Prostate gland (tissue), 2 donors: ENCODE results near the gene KCNT2. TPM values are rescaled to one million over a fixed set of nuclear protein-coding genes. Genes with fewer than 3 reads are reported as not detected.

ENCODE experiments used
- DNase-seq: peaks from one replicate; pipeline ENCODE4 v3.0.0-alpha.2; 2019; ENCODE audit warnings: low spot score
- H3K27ac ChIP-seq, 2 donors: fragments of 200-600 bp; sonication (generic); 2 replicates each; pipeline ENCODE4 v1.5.1; 2017 to 2019
- H3K27me3 ChIP-seq: fragments of 200-600 bp; sonication (generic); replicated peaks from 2 replicates; pipeline ENCODE4 v1.5.1; 2019; ENCODE audit not compliant: insufficient read depth
- H3K36me3 ChIP-seq, 2 donors: fragments of 200-600 bp; sonication (generic); 1 replicate in 1 of 2; 2 replicates in 1 of 2; pipeline versions ENCODE4 v1.5.1 to v1.8.1; 2017 to 2019
- H3K4me1 ChIP-seq: fragments of 200-600 bp; sonication (generic); replicated peaks from 2 replicates; pipeline ENCODE4 v1.5.1; 2019
- H3K4me3 ChIP-seq, 2 donors: fragments of 200-600 bp; sonication (generic); 2 replicates each; pipeline ENCODE4 v1.5.1; 2017 to 2019
- H3K9me3 ChIP-seq: fragments of 200-600 bp; sonication (generic); 2 replicates; pipeline ENCODE4 v1.5.1; 2017
- CTCF ChIP-seq, 4 experiments: fragments of 200-600 bp in 2 of 4; fragments of 450-650 bp in 2 of 4; sonication (generic) in 2 of 4; IDR thresholded peaks; 1 replicate in 3 of 4; 2 replicates in 1 of 4; pipeline ENCODE4 v1.5.1; 2016 to 2019; ENCODE audit warnings: antibody characterized with exemption in 4 of 4, mild to moderate bottlenecking in 2 of 4, moderate library complexity in 2 of 4
- POLR2A ChIP-seq: fragments of 450-650 bp; IDR thresholded peaks from one replicate; pipeline ENCODE4 v1.6.1; 2016; ENCODE audit warnings: antibody characterized with exemption, mild to moderate bottlenecking
- POLR2AphosphoS5 ChIP-seq: sonication (generic); formaldehyde crosslinking; IDR thresholded peaks from one replicate; pipeline ENCODE4 v1.6.1; 2017; ENCODE audit warnings: antibody characterized with exemption
- WGBS: methylation state at CpG from one replicate; pipeline ENCODE4 v1.1.5; 2018; 5-methylcytosine and 5-hydroxymethylcytosine counted together
- intact Hi-C: fragments of 100-400 bp; cut with DNase I; formaldehyde crosslinking; loops from one replicate; pipeline ENCODE4 v1.14.2; 2022
- total RNA-seq, 2 donors: library from RNA; depleted of rRNA; stranded (reverse); fragments of >200 nt; gene quantifications; one replicate each; pipeline ENCODE4 v1.1.0, GENCODE V29; 2016

The KCNT2 gene
- total RNA-seq, 2 donors from 2014 or later, result 1.2 to 1.9 TPM

GRCh38 chr1:196611873-196612272 lies 3.6 kb upstream of the KCNT2 start:
- Histone ChIP-seq H3K9me3 (no peaks in the 10 kb centered on the region), H3K4me3 (no peak overlapping the region), H3K4me1 (no peaks in the 10 kb centered on the region), H3K27ac (no peak overlapping the region), H3K36me3 (no peaks in the 10 kb centered on the region), H3K27me3 (no peaks in the 10 kb centered on the region)
- DNase-seq, result no peak
- TF ChIP-seq POLR2AphosphoS5 (no peak), CTCF (IDR thresholded peaks at IDR 0.05) (no peak), POLR2A (no peak)
- 82% methylated on average over 3 of the region's 3 CpGs for WGBS
- intact Hi-C loops, result no loop called here

GRCh38 chr1:196609370-196609737 lies 1.1 kb upstream of the KCNT2 start:
- no peaks in the 10 kb centered on the region for H3K27me3 ChIP-seq
- no peak overlapping the region for H3K4me3 ChIP-seq
- no peaks in the 10 kb centered on the region for H3K36me3 ChIP-seq
- no peaks in the 10 kb centered on the region for H3K4me1 ChIP-seq
- intact Hi-C loops, result no loop called here
- 33% methylated on average over 10 of the region's 10 CpGs for WGBS
- H3K9me3 ChIP-seq, result no peaks in the 10 kb centered on the region
- no peak for TF ChIP-seq CTCF (IDR thresholded peaks at IDR 0.05)
- no peak for TF ChIP-seq POLR2A
- TF ChIP-seq POLR2AphosphoS5, result no peak
- no peak for DNase-seq
- peak overlapping the region; percentile 21 to 60 for H3K27ac ChIP-seq

GRCh38 chr1:196607981-196608380 lies 259 bp downstream of the KCNT2 start:
- no peak for DNase-seq
- WGBS, result 0% methylated on average over 8 of the region's 8 CpGs
- intact Hi-C loops, result no loop called here

GRCh38 chr1:196603651-196604050 lies 4.6 kb downstream of the KCNT2 start:
- H3K27me3 ChIP-seq, result no peaks in the 10 kb centered on the region
- no peaks in the 10 kb centered on the region for H3K36me3 ChIP-seq
- no peaks in the 10 kb centered on the region for H3K4me1 ChIP-seq
- intact Hi-C loops, result no loop called here
- TF ChIP-seq POLR2A (no peak), POLR2AphosphoS5 (no peak), CTCF (IDR thresholded peaks at IDR 0.05) (no peak)
- no peak for DNase-seq
- H3K4me3 ChIP-seq, result no peak overlapping the region
- no peaks in the 10 kb centered on the region for H3K9me3 ChIP-seq
- no peak overlapping the region for H3K27ac ChIP-seq

More at GRCh38 chr1:196607981-196608380, 259 bp downstream of the KCNT2 start:
- Histone ChIP-seq H3K4me1 (no peaks in the 10 kb centered on the region), H3K27ac (peak overlapping the region; percentile 21 to 60), H3K36me3 (no peaks in the 10 kb centered on the region), H3K27me3 (no peaks in the 10 kb centered on the region), H3K9me3 (no peaks in the 10 kb centered on the region), H3K4me3 (peak overlapping the region; percentile 32 to 35)
- TF ChIP-seq POLR2AphosphoS5 (no peak), CTCF (IDR thresholded peaks at IDR 0.05) (no peak), POLR2A (no peak)

GRCh38 chr1:196598942-196599748 lies 9.1 kb downstream of the KCNT2 start:
- TF ChIP-seq POLR2AphosphoS5, result no peak
- TF ChIP-seq CTCF (IDR thresholded peaks at IDR 0.05), result no peak
- TF ChIP-seq POLR2A, result no peak
- no peak for DNase-seq
- Histone ChIP-seq H3K27me3 (no peaks in the 10 kb centered on the region), H3K4me3 (no peak overlapping the region), H3K4me1 (no peaks in the 10 kb centered on the region), H3K36me3 (no peaks in the 10 kb centered on the region), H3K27ac (no peak overlapping the region), H3K9me3 (no peaks in the 10 kb centered on the region)
- WGBS, result 49% methylated on average over 2 of the region's 2 CpGs
- intact Hi-C loops, result no loop called here
